SK-N-SH treated with all-trans-retinoic acid at 6 μM for 48 hours (cell line): Measurements from ENCODE around the gene RPS16.
A peak's percentile ranks its signal among the peaks of the same experiment; 100 is the strongest.

Experiments used
- ATAC-seq: fragments of 200-7000 bp; cut with Tn5 transposase; 3 replicates; pipeline ENCODE4 v1.9.1; 2020; ENCODE audit warnings: mild to moderate bottlenecking, moderate library complexity
- ARNTL ChIP-seq: fragments of 450-650 bp; formaldehyde crosslinking; IDR thresholded peaks from 2 replicates; pipeline ENCODE4 v1.5.0; 2020; ENCODE audit warnings: low read depth, mild to moderate bottlenecking, moderate library complexity, borderline replicate concordance
- BACH2 ChIP-seq: fragments of 250-450 bp; sonication (Bioruptor Pico); IDR thresholded peaks from 2 replicates; pipeline ENCODE4 v1.9.0; 2021; ENCODE audit warnings: mild to moderate bottlenecking, borderline replicate concordance
- CREB5 ChIP-seq: fragments of 250-450 bp; sonication (Bioruptor Pico); IDR thresholded peaks from 2 replicates; pipeline ENCODE4 v1.5.1; 2020; ENCODE audit warnings: low read depth, mild to moderate bottlenecking, moderate library complexity
- CSDC2 ChIP-seq: fragments of 250-450 bp; sonication (Bioruptor Pico); IDR thresholded peaks from 2 replicates; pipeline ENCODE4 v1.5.0; 2020; ENCODE audit warnings: mild to moderate bottlenecking, moderate library complexity
- CSRNP3 ChIP-seq: fragments of 250-450 bp; sonication (Bioruptor Pico); IDR thresholded peaks from 2 replicates; pipeline ENCODE4 v1.5.1; 2021; ENCODE audit warnings: mild to moderate bottlenecking, moderate library complexity
- ESRRG ChIP-seq: fragments of 250-450 bp; sonication (Bioruptor Pico); IDR thresholded peaks from 2 replicates; pipeline ENCODE4 v1.6.1; 2021; ENCODE audit warnings: mild to moderate bottlenecking
- GLIS3 ChIP-seq: fragments of 250-450 bp; sonication (Bioruptor Pico); IDR thresholded peaks from 2 replicates; pipeline ENCODE4 v1.5.0; 2020; ENCODE audit warnings: mild to moderate bottlenecking, moderate library complexity
- ISL1 ChIP-seq: fragments of 250-450 bp; sonication (Bioruptor Pico); IDR thresholded peaks from 2 replicates; pipeline ENCODE4 v2.1.2; 2022; ENCODE audit warnings: mild to moderate bottlenecking, moderate library complexity
- OSR1 ChIP-seq: fragments of 250-450 bp; sonication (Bioruptor Pico); IDR thresholded peaks from 2 replicates; pipeline ENCODE4 v1.8.0; 2022; ENCODE audit warnings: moderate library complexity, mild to moderate bottlenecking, inconsistent platforms
- PATZ1 ChIP-seq: fragments of 250-450 bp; sonication (Bioruptor Pico); IDR thresholded peaks from 2 replicates; pipeline ENCODE4 v1.8.0; 2020; ENCODE audit warnings: mild to moderate bottlenecking, moderate library complexity, borderline replicate concordance
- POU6F1 ChIP-seq: fragments of 250-450 bp; sonication (Bioruptor Pico); IDR thresholded peaks from 2 replicates; pipeline ENCODE4 v1.8.0; 2021; ENCODE audit warnings: low read depth, mild to moderate bottlenecking, moderate library complexity, borderline replicate concordance
- PPARA ChIP-seq: fragments of 250-450 bp; sonication (Bioruptor Pico); IDR thresholded peaks from 2 replicates; pipeline ENCODE4 v1.5.0; 2020; ENCODE audit warnings: mild to moderate bottlenecking, borderline replicate concordance
- RARB ChIP-seq: fragments of 250-450 bp; sonication (Bioruptor Pico); IDR thresholded peaks from 2 replicates; pipeline ENCODE4 v1.8.0; 2021; ENCODE audit warnings: mild to moderate bottlenecking, moderate library complexity
- SNAI2 ChIP-seq: fragments of 250-450 bp; sonication (Bioruptor Pico); IDR thresholded peaks from 2 replicates; pipeline ENCODE4 v1.5.0; 2020; ENCODE audit warnings: mild to moderate bottlenecking, moderate library complexity
- TCF4 ChIP-seq: fragments of 250-450 bp; sonication (Bioruptor Pico); IDR thresholded peaks from 2 replicates; pipeline ENCODE4 v1.8.0; 2021; ENCODE audit warnings: mild to moderate bottlenecking, moderate library complexity, borderline replicate concordance
- TOX ChIP-seq: fragments of 250-450 bp; sonication (Bioruptor Pico); IDR thresholded peaks from 2 replicates; pipeline ENCODE4 v1.8.0; 2021; ENCODE audit warnings: mild to moderate bottlenecking, moderate library complexity, borderline replicate concordance
- TSHZ2 ChIP-seq: fragments of 250-450 bp; sonication (Bioruptor Pico); IDR thresholded peaks from 2 replicates; pipeline ENCODE4 v1.5.0; 2020; ENCODE audit warnings: mild to moderate bottlenecking, moderate library complexity
- ZC3H10 ChIP-seq: fragments of 250-450 bp; sonication (Bioruptor Pico); IDR thresholded peaks from 2 replicates; pipeline ENCODE4 v1.5.1; 2021; ENCODE audit warnings: mild to moderate bottlenecking, moderate library complexity
- ZFP3 ChIP-seq: fragments of 250-450 bp; sonication (Bioruptor Pico); IDR thresholded peaks from 2 replicates; pipeline ENCODE4 v1.5.0; 2020; ENCODE audit warnings: mild to moderate bottlenecking, moderate library complexity
- ZFP30 ChIP-seq: fragments of 450-650 bp; formaldehyde crosslinking; IDR thresholded peaks from 2 replicates; pipeline ENCODE4 v1.5.0; 2022; ENCODE audit warnings: mild to moderate bottlenecking, moderate library complexity
- ZNF565 ChIP-seq: fragments of 450-650 bp; formaldehyde crosslinking; conservative IDR thresholded peaks from 2 replicates; pipeline ENCODE4 v1.5.0; 2020; ENCODE audit warnings: low read depth, mild to moderate bottlenecking, moderate library complexity
- ZNF70 ChIP-seq: fragments of 450-650 bp; formaldehyde crosslinking; IDR thresholded peaks from 2 replicates; pipeline ENCODE4 v1.5.0; 2020; ENCODE audit warnings: mild to moderate bottlenecking, moderate library complexity
- ZNF8 ChIP-seq: fragments of 450-650 bp; formaldehyde crosslinking; IDR thresholded peaks from 2 replicates; pipeline ENCODE4 v1.5.0; 2020; ENCODE audit warnings: mild to moderate bottlenecking, moderate library complexity

Gene RPS16

GRCh38 chr19:39409208-39410016 is 26.3 kb downstream of the RPS16 start:
- ATAC-seq, result peak; percentile 0; the same call in 2 of the 3 replicates
- TF ChIP-seq OSR1 (CRISPR knock-in tag) (no peak), ZC3H10 (CRISPR knock-in tag) (peak; percentile 87), ZNF70 (CRISPR knock-in tag) (no peak), SNAI2 (CRISPR knock-in tag) (no peak), POU6F1 (CRISPR knock-in tag) (no peak), TSHZ2 (CRISPR knock-in tag) (no peak), ISL1 (CRISPR knock-in tag) (no peak), CSRNP3 (CRISPR knock-in tag) (no peak), CSDC2 (CRISPR knock-in tag) (0 out of 2 replicates have a peak, but pooled peaks have one; percentile 39), RARB (CRISPR knock-in tag) (peak; percentile 97), GLIS3 (CRISPR knock-in tag) (0 out of 2 replicates have a peak, but pooled peaks have one; percentile 70), TOX (peak; percentile 52; the same call in 1 of the 2 replicates), CREB5 (CRISPR knock-in tag) (peak; percentile 70; the same call in 1 of the 2 replicates), ESRRG (CRISPR knock-in tag) (0 out of 2 replicates have a peak, but pooled peaks have one; percentile 51), ZFP3 (CRISPR knock-in tag) (no peak)

GRCh38 chr19:39408392-39409207 is 27.1 kb downstream of the RPS16 start:
- TF ChIP-seq PATZ1 (CRISPR knock-in tag), result no peak
- TF ChIP-seq ZFP30 (CRISPR knock-in tag), result no peak
- TF ChIP-seq CREB5 (CRISPR knock-in tag), result no peak
- no peak for TF ChIP-seq TCF4 (CRISPR knock-in tag)
- no peak for TF ChIP-seq ARNTL (CRISPR knock-in tag)
- no peak for TF ChIP-seq ZNF70 (CRISPR knock-in tag)
- TF ChIP-seq ZC3H10 (CRISPR knock-in tag), result no peak
- no peak for TF ChIP-seq ISL1 (CRISPR knock-in tag)
- TF ChIP-seq ZNF8 (CRISPR knock-in tag), result no peak
- TF ChIP-seq PPARA (CRISPR knock-in tag), result no peak
- TF ChIP-seq CSDC2 (CRISPR knock-in tag), result no peak
- TF ChIP-seq GLIS3 (CRISPR knock-in tag), result no peak
- no peak for TF ChIP-seq BACH2
- no peak for TF ChIP-seq TOX
- no peak for TF ChIP-seq RARB (CRISPR knock-in tag)
- TF ChIP-seq TSHZ2 (CRISPR knock-in tag), result no peak
- no peak for TF ChIP-seq ZNF565 (CRISPR knock-in tag)
- TF ChIP-seq SNAI2 (CRISPR knock-in tag), result no peak
- TF ChIP-seq OSR1 (CRISPR knock-in tag), result no peak
- no peak for TF ChIP-seq ESRRG (CRISPR knock-in tag)
- TF ChIP-seq, all 23 proteins: peak for 0
- no peak for ATAC-seq
